Astrocyte (in vitro differentiated cells and primary cell): Measurements from ENCODE around the gene RIPPLY2.

ENCODE experiments used
- EZH2 ChIP-seq: IDR thresholded peaks from 2 replicates; pipeline ENCODE4 v1.6.1; 2012; ENCODE audit warnings: mild to moderate bottlenecking, low read length, inconsistent platforms; ENCODE audit not compliant: insufficient read depth
- TF ChIP-seq, protein P1 (sequence below): IDR thresholded peaks from 2 replicates; pipeline ENCODE4 v1.5.1; 2011; ENCODE audit warnings: low read depth, mild to moderate bottlenecking, inconsistent platforms, low read length, moderate library complexity; ENCODE audit not compliant: insufficient read depth

DNA sequence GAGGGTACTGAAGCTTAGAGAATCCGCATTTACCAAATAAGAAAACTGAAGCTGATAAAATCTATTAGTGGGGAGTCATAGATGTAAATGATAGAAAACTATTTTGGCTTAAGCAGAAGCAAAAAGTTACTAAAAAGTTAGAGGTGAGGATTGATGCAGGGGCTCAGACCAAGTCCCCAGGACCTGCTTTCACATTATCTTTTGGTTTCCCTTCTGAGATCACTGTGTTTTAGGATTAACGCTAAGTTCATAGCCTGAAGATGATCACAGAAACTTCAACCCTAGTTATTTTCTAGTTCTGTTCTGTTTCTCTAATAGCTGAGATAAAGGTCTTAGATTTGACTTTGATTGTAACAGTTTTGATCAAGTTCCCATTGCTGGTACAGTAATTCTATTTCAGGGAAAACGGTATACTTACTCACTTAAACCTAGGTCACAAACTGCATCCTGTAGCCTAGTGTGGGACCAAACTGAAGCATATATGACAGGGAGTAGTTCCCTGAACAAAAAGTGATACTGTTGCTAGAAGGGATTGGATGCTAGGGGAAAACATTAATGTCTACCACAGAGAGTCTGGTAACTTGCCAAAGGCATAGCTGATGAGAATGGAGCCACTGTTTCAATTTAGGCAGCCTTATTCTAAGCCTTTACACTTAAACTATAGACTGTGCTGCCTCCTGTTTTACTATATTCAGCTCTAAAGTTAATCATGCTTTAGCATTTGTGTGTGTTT lies 19.4 kb downstream of the RIPPLY2 start:
- TF ChIP-seq, protein P1, sequence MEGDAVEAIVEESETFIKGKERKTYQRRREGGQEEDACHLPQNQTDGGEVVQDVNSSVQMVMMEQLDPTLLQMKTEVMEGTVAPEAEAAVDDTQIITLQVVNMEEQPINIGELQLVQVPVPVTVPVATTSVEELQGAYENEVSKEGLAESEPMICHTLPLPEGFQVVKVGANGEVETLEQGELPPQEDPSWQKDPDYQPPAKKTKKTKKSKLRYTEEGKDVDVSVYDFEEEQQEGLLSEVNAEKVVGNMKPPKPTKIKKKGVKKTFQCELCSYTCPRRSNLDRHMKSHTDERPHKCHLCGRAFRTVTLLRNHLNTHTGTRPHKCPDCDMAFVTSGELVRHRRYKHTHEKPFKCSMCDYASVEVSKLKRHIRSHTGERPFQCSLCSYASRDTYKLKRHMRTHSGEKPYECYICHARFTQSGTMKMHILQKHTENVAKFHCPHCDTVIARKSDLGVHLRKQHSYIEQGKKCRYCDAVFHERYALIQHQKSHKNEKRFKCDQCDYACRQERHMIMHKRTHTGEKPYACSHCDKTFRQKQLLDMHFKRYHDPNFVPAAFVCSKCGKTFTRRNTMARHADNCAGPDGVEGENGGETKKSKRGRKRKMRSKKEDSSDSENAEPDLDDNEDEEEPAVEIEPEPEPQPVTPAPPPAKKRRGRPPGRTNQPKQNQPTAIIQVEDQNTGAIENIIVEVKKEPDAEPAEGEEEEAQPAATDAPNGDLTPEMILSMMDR: no peak
- TF ChIP-seq EZH2: no peak
